K562 (cell line): ENCODE data around the gene RERE. TPM values are rescaled to one million over a fixed set of nuclear protein-coding genes. Genes with fewer than 3 reads are reported as not detected.

Experiments used
- ADNP ChIP-seq: fragments of 200-800 bp; sonication (Bioruptor generic); IDR thresholded peaks from 2 replicates; pipeline ENCODE4 v1.6.1; 2016; ENCODE audit warnings: missing genetic modification characterization, missing compliant biosample characterization
- ESRRB ChIP-seq: fragments of 250-450 bp; sonication (Bioruptor Pico); IDR thresholded peaks from 2 replicates; pipeline ENCODE4 v1.5.0; 2020; ENCODE audit warnings: mild to moderate bottlenecking, moderate library complexity, borderline replicate concordance
- HMG20B ChIP-seq: fragments of 250-450 bp; sonication (Bioruptor Pico); IDR thresholded peaks from 2 replicates; pipeline ENCODE4 v1.5.0; 2021; ENCODE audit warnings: mild to moderate bottlenecking
- ID3 ChIP-seq, 2 experiments: fragments of 250-450 bp in 1 of 2; fragments of 450-650 bp in 1 of 2; sonication (Bioruptor Pico) in 1 of 2; IDR thresholded peaks; 2 replicates each; pipeline versions ENCODE4 v1.6.1 to v1.8.0; 2016 to 2021; ENCODE audit warnings: mild to moderate bottlenecking in 2 of 2, moderate library complexity in 2 of 2, missing compliant biosample characterization in 1 of 2, missing genetic modification characterization in 1 of 2
- KLF13 ChIP-seq: fragments of 450-650 bp; IDR thresholded peaks from 2 replicates; pipeline ENCODE4 v1.6.1; 2016; ENCODE audit warnings: missing genetic modification characterization, low read depth, mild to moderate bottlenecking, missing compliant biosample characterization, moderate library complexity, borderline replicate concordance
- RBBP5 ChIP-seq: fragments of 200-600 bp; sonication (generic); IDR thresholded peaks from 2 replicates; pipeline ENCODE4 v1.6.1; 2012; ENCODE audit warnings: borderline replicate concordance, mild to moderate bottlenecking, low read length, control low read depth, inconsistent platforms; ENCODE audit not compliant: insufficient read depth, poor library complexity, severe bottlenecking
- STAT6 ChIP-seq: sonication (generic); formaldehyde crosslinking; IDR thresholded peaks from 2 replicates; pipeline ENCODE4 v1.8.1; 2023; ENCODE audit warnings: mild to moderate bottlenecking, missing genetic modification reagents
- ZBTB40 ChIP-seq, 2 experiments: fragments of 450-650 bp in 1 of 2; sonication (generic) in 1 of 2; formaldehyde crosslinking in 1 of 2; IDR thresholded peaks; 2 replicates each; pipeline versions ENCODE4 v1.7.1 to v1.9.0; 2016 to 2022; ENCODE audit warnings: inconsistent platforms in 1 of 2, mild to moderate bottlenecking in 1 of 2, missing genetic modification reagents in 1 of 2
- ZKSCAN1 ChIP-seq: fragments of 150-350 bp; IDR thresholded peaks from 2 replicates; pipeline ENCODE4 v1.6.1; 2016; ENCODE audit warnings: low read depth, low read length
- ZNF232 ChIP-seq: sonication (generic); formaldehyde crosslinking; IDR thresholded peaks from 2 replicates; pipeline ENCODE4 v1.8.0; 2022; ENCODE audit warnings: mild to moderate bottlenecking, missing genetic modification reagents
- ZNF444 ChIP-seq: fragments of 250-450 bp; sonication (Bioruptor Pico); IDR thresholded peaks from 2 replicates; pipeline ENCODE4 v1.4.0; 2020; ENCODE audit warnings: mild to moderate bottlenecking, moderate library complexity
- polyA plus RNA-seq, 8 experiments: library from polyadenylated mRNA; depleted of rRNA in 4 of 8; stranded (reverse) in 5 of 8; unstranded in 3 of 8; fragments of >200 nt; fragmentation: Nextera tagmentation in 2 of 8; fragmentation: Illumina TruSeq in 1 of 8; extraction: Ambion mirVana in 2 of 8; extraction: Trizol in 1 of 8; gene quantifications; 2 replicates each; pipeline versions ENCODE4 v1.2.1 to v1.2.3, GENCODE V29; 2011 to 2014; ENCODE audit warnings: inconsistent platforms in 1 of 8, missing spikeins in 1 of 8
- total RNA-seq, 7 experiments: library from RNA; depleted of rRNA in 6 of 7; stranded (reverse); fragments of >200 nt in 6 of 7; fragmentation: Illumina TruSeq in 2 of 7; extraction: Trizol in 2 of 7; gene quantifications; 2 replicates each; pipeline versions ENCODE4 v1.2.1 to v1.2.3, GENCODE V29; 2011 to 2021; ENCODE audit warnings: low replicate concordance in 1 of 7

RERE gene
- total and polyA plus RNA-seq, 9 of the 15 experiments (the other 6 are each of a cell fraction or from before 2014, with no cell fraction given) = 3.0 to 51.5 (median 13.4) TPM

GRCh38 chr1:8625981-8626898 lies 191.2 kb downstream of the RERE start (continued):
- TF ChIP-seq ESRRB (CRISPR knock-in tag) = no peak
- TF ChIP-seq ZKSCAN1 = no peak
- no peak for TF ChIP-seq ZBTB40 (IDR thresholded peaks at IDR 0.05)
- no peak for TF ChIP-seq ZBTB40 (CRISPR knock-in tag; IDR thresholded peaks at IDR 0.05)
- TF ChIP-seq ZNF444 (CRISPR knock-in tag) = no peak
- TF ChIP-seq ZNF232 (CRISPR knock-in tag) = 0 out of 2 replicates have a peak, but pooled peaks have one; percentile 49
- TF ChIP-seq HMG20B = no peak
- no peak for TF ChIP-seq KLF13 (tag)
- TF ChIP-seq ADNP (tag) = no peak
- TF ChIP-seq ID3 (CRISPR knock-in tag; IDR thresholded peaks at IDR 0.05) = no peak
- peak; percentile 94 for TF ChIP-seq ID3 (tag; IDR thresholded peaks at IDR 0.05)
- no peak for TF ChIP-seq RBBP5
- TF ChIP-seq STAT6 (CRISPR knock-in tag) = no peak
